Transverse colon (tissue), 4 donors: ENCODE measurements around the gene CEP44.

Experiments
- CTCF ChIP-seq, 5 experiments: fragments of 200-600 bp in 3 of 5; fragments of 450-650 bp in 2 of 5; sonication (generic) in 3 of 5; IDR thresholded peaks; 1 replicate in 2 of 5; 2 replicates in 3 of 5; pipeline ENCODE4 v1.5.1; 2016 to 2017; ENCODE audit warnings: antibody characterized with exemption in 5 of 5, inconsistent platforms in 3 of 5, mild to moderate bottlenecking in 2 of 5, moderate library complexity in 1 of 5
- EP300 ChIP-seq: sonication (generic); formaldehyde crosslinking; IDR thresholded peaks from one replicate; pipeline ENCODE4 v1.6.1; 2017; ENCODE audit warnings: antibody characterized with exemption, low read depth
- POLR2A ChIP-seq: fragments of 450-650 bp; IDR thresholded peaks from one replicate; pipeline ENCODE4 v1.6.1; 2016; ENCODE audit warnings: antibody characterized with exemption, mild to moderate bottlenecking, moderate library complexity
- POLR2AphosphoS5 ChIP-seq, 3 donors: sonication (generic); formaldehyde crosslinking; IDR thresholded peaks; one replicate each; pipeline ENCODE4 v1.6.1; 2016; ENCODE audit warnings: antibody characterized with exemption in 3 of 3

- TF ChIP-seq POLR2A (no peak), CTCF (IDR thresholded peaks at IDR 0.05) (no peak), POLR2AphosphoS5 (IDR thresholded peaks at IDR 0.05) (no peak), EP300 (no peak)
These were observed 35.3 kb upstream of the CEP44 start for GRCh38 chr4:174248407-174248806.
